IMR-90 (cell line): ENCODE results near the gene TXK. TPM values are rescaled to one million over a fixed set of nuclear protein-coding genes. Genes with fewer than 3 reads are reported as not detected.

ENCODE experiments used
- ATAC-seq: fragments of 200-7000 bp; cut with Tn5 transposase; 2 replicates; pipeline ENCODE4 v1.9.1; 2020; ENCODE audit warnings: low read depth, mild to moderate bottlenecking, moderate library complexity
- BruUV-seq: library from RNA; stranded (reverse); fragments of 400-500 nt; replicated peaks from 2 replicates; lab custom pipeline; 2021; lab: Mats Ljungman, UMichigan
- CTCF ChIA-PET: fragments of 300-600 bp; formaldehyde crosslinking; extraction: SDS; loops from one replicate; lab custom pipeline; 2021; ENCODE audit warnings: antibody characterized with exemption; lab: Yijun Ruan, JAX
- POLR2A ChIA-PET: fragments of 300-600 bp; sonication (Branson Sonifier 250); formaldehyde crosslinking; loops from one replicate; lab custom pipeline; 2022; ENCODE audit warnings: antibody characterized with exemption; ENCODE audit not compliant: unreplicated experiment; lab: Charles Lee
- DNase-seq: peaks from one replicate; pipeline ENCODE4 v3.0.0; 2013
- H2AFZ ChIP-seq: replicated peaks from 2 replicates; pipeline ENCODE3; 2013; ENCODE audit warnings: low read length, mild to moderate bottlenecking; ENCODE audit not compliant: poor library complexity
- H2AK5ac ChIP-seq: 2 replicates; pipeline ENCODE4 v1.6.1; 2013; ENCODE audit warnings: low read depth, low read length, inconsistent platforms
- H2AK9ac ChIP-seq: replicated peaks from 2 replicates; pipeline ENCODE3; 2013; ENCODE audit warnings: mild to moderate bottlenecking, low read depth, low read length, moderate library complexity; ENCODE audit not compliant: poor library complexity
- H2BK120ac ChIP-seq: 2 replicates; pipeline ENCODE4 v1.6.1; 2013; ENCODE audit warnings: low read depth, low read length, inconsistent platforms
- H2BK15ac ChIP-seq: 3 replicates; pipeline ENCODE4 v1.6.1; 2013; ENCODE audit warnings: low read depth, low read length, inconsistent platforms
- H2BK20ac ChIP-seq: 2 replicates; pipeline ENCODE4 v1.6.1; 2013; ENCODE audit warnings: low read depth, mild to moderate bottlenecking, inconsistent platforms, low read length, moderate library complexity
- H2BK5ac ChIP-seq: 2 replicates; pipeline ENCODE4 v1.6.1; 2013; ENCODE audit warnings: mild to moderate bottlenecking, low read depth, low read length, inconsistent platforms; ENCODE audit not compliant: poor library complexity, severe bottlenecking
- H3K14ac ChIP-seq: replicated peaks from 2 replicates; pipeline ENCODE4 v1.6.1; 2013; ENCODE audit warnings: low read depth, low read length, inconsistent platforms
- H3K18ac ChIP-seq: 2 replicates; pipeline ENCODE4 v1.6.1; 2013; ENCODE audit warnings: low read depth, low read length, control low read depth
- H3K23ac ChIP-seq: 2 replicates; pipeline ENCODE4 v1.6.1; 2013; ENCODE audit warnings: low read depth, low read length, inconsistent platforms
- H3K27ac ChIP-seq: 2 replicates; pipeline ENCODE4 v1.5.1; 2013; ENCODE audit warnings: mild to moderate bottlenecking, control low read depth, low read length; ENCODE audit not compliant: insufficient read depth
- H3K27me3 ChIP-seq: 2 replicates; pipeline ENCODE4 v1.6.1; 2013; ENCODE audit warnings: low read length; ENCODE audit not compliant: control insufficient read depth, insufficient read depth
- H3K36me3 ChIP-seq: 2 replicates; pipeline ENCODE4 v1.6.1; 2013; ENCODE audit warnings: low read length, mixed read lengths; ENCODE audit not compliant: control insufficient read depth, insufficient read depth
- H3K4ac ChIP-seq: 2 replicates; pipeline ENCODE4 v1.6.1; 2013; ENCODE audit warnings: low read depth, low read length, inconsistent platforms
- H3K4me1 ChIP-seq: 2 replicates; pipeline ENCODE4 v1.6.1; 2013; ENCODE audit warnings: low read length, mixed read lengths; ENCODE audit not compliant: control insufficient read depth, insufficient read depth
- H3K4me2 ChIP-seq: 2 replicates; pipeline ENCODE4 v1.6.1; 2013; ENCODE audit warnings: low read depth, mild to moderate bottlenecking, control low read depth, low read length, moderate library complexity
- H3K4me3 ChIP-seq: 2 replicates; pipeline ENCODE4 v1.5.1; 2013; ENCODE audit warnings: low read depth, mild to moderate bottlenecking, control low read depth, low read length, moderate library complexity; ENCODE audit not compliant: insufficient read depth
- H3K56ac ChIP-seq: 2 replicates; pipeline ENCODE4 v1.6.1; 2013; ENCODE audit warnings: low read length, inconsistent platforms; ENCODE audit not compliant: insufficient read depth; ENCODE audit errors: extremely low read depth
- H3K79me1 ChIP-seq, 2 experiments: 2 replicates each; pipeline ENCODE4 v1.6.1; 2013; ENCODE audit warnings: low read length in 2 of 2, inconsistent platforms in 1 of 2, low read depth in 1 of 2
- H3K9ac ChIP-seq: 2 replicates; pipeline ENCODE4 v1.6.1; 2013; ENCODE audit warnings: low read depth, low read length, control low read depth
- H3K9me1 ChIP-seq: 2 replicates; pipeline ENCODE4 v1.6.1; 2013; ENCODE audit warnings: low read length, inconsistent platforms; ENCODE audit not compliant: insufficient read depth
- H3K9me3 ChIP-seq: 2 replicates; pipeline ENCODE4 v1.6.1; 2013; ENCODE audit warnings: low read length; ENCODE audit not compliant: control insufficient read depth, insufficient read depth
- H4K20me1 ChIP-seq: 2 replicates; pipeline ENCODE4 v1.6.1; 2013; ENCODE audit warnings: low read length, inconsistent platforms; ENCODE audit not compliant: insufficient read depth
- H4K5ac ChIP-seq: 2 replicates; pipeline ENCODE4 v1.6.1; 2013; ENCODE audit warnings: mild to moderate bottlenecking, low read depth, low read length, control low read depth
- H4K8ac ChIP-seq, 2 experiments: 2 replicates each; pipeline ENCODE4 v1.6.1; 2013; ENCODE audit warnings: low read depth in 2 of 2, low read length in 2 of 2, control low read depth in 1 of 2, inconsistent platforms in 1 of 2
- H4K91ac ChIP-seq: 2 replicates; pipeline ENCODE4 v1.6.1; 2013; ENCODE audit warnings: low read depth, low read length, inconsistent platforms; ENCODE audit not compliant: insufficient read depth
- BHLHE40 ChIP-seq: fragments of 150-350 bp; IDR thresholded peaks from 2 replicates; pipeline ENCODE4 v1.6.1; 2016; ENCODE audit warnings: mild to moderate bottlenecking, low read depth, low read length
- CEBPB ChIP-seq: IDR thresholded peaks from 2 replicates; pipeline ENCODE4 v1.6.1; 2012; ENCODE audit warnings: low read depth, low read length, improper control_type of control experiment
- CHD1 ChIP-seq: IDR thresholded peaks from 2 replicates; pipeline ENCODE4 v1.6.1; 2012; ENCODE audit warnings: low read depth, low read length, improper control_type of control experiment
- CTCF ChIP-seq: conservative IDR thresholded peaks from 2 replicates; pipeline ENCODE4 v1.5.1; 2012; ENCODE audit warnings: mild to moderate bottlenecking, low read depth, low read length, improper control_type of control experiment
- ELK1 ChIP-seq: fragments of 150-350 bp; IDR thresholded peaks from 2 replicates; pipeline ENCODE4 v1.6.1; 2016; ENCODE audit warnings: low read depth, mild to moderate bottlenecking, low read length, moderate library complexity, borderline replicate concordance
- FOS ChIP-seq: fragments of 150-350 bp; IDR thresholded peaks from 2 replicates; pipeline ENCODE4 v1.6.1; 2016; ENCODE audit warnings: low read depth, low read length
- MAFK ChIP-seq: IDR thresholded peaks from 2 replicates; pipeline ENCODE4 v1.6.1; 2012; ENCODE audit warnings: low read depth, low read length, improper control_type of control experiment
- MAZ ChIP-seq: IDR thresholded peaks from 2 replicates; pipeline ENCODE4 v1.6.1; 2012; ENCODE audit warnings: low read depth, mild to moderate bottlenecking, low read length, improper control_type of control experiment, moderate library complexity, borderline replicate concordance
- MXI1 ChIP-seq: IDR thresholded peaks from 2 replicates; pipeline ENCODE4 v1.6.1; 2012; ENCODE audit warnings: low read depth, mild to moderate bottlenecking, low read length, moderate library complexity, borderline replicate concordance
- NFE2L2 ChIP-seq: fragments of 150-350 bp; IDR thresholded peaks from 2 replicates; pipeline ENCODE4 v1.6.1; 2016; ENCODE audit warnings: low read depth, mild to moderate bottlenecking, low read length
- POLR2A ChIP-seq: IDR thresholded peaks from 2 replicates; pipeline ENCODE4 v1.6.1; 2012; ENCODE audit warnings: mild to moderate bottlenecking, low read depth, low read length
- RAD21 ChIP-seq: IDR thresholded peaks from 2 replicates; pipeline ENCODE4 v1.6.1; 2012; ENCODE audit warnings: low read length, improper control_type of control experiment
- RCOR1 ChIP-seq: IDR thresholded peaks from 2 replicates; pipeline ENCODE4 v1.6.1; 2012; ENCODE audit warnings: mild to moderate bottlenecking, low read length, improper control_type of control experiment; ENCODE audit not compliant: insufficient replicate concordance
- RFX5 ChIP-seq: IDR thresholded peaks from 2 replicates; pipeline ENCODE4 v1.8.0; 2012; ENCODE audit warnings: low read depth, mild to moderate bottlenecking, low read length, moderate library complexity
- SMC3 ChIP-seq: fragments of 150-350 bp; IDR thresholded peaks from 2 replicates; pipeline ENCODE4 v1.6.1; 2016; ENCODE audit warnings: low read depth, mild to moderate bottlenecking, antibody characterized with exemption, low read length, moderate library complexity
- USF2 ChIP-seq: fragments of 150-350 bp; IDR thresholded peaks from 2 replicates; pipeline ENCODE4 v1.6.1; 2017; ENCODE audit warnings: mild to moderate bottlenecking, antibody characterized with exemption, low read length, low read depth
- WGBS, 2 experiments: methylation state at CpG; one replicate each; pipeline versions ENCODE4 v1.1.5 to v1.1.7; 2013; ENCODE audit warnings: missing lambda C conversion rate in 2 of 2; ENCODE audit not compliant: insufficient read length in 1 of 2; ENCODE audit errors: extremely low coverage in 2 of 2; 5-methylcytosine and 5-hydroxymethylcytosine counted together
- dilution Hi-C: fragments of 300-500 bp; cut with HindIII; formaldehyde crosslinking; loops from one replicate; pipeline ENCODE4 v1.14.3; 2018; ENCODE audit warnings: low sequenced_read_pairs; ENCODE audit not compliant: unreplicated experiment
- in situ Hi-C: fragments of 300-500 bp; cut with MboI; formaldehyde crosslinking; loops from 3 replicates; pipeline ENCODE4 v1.14.3; 2019; ENCODE audit warnings: low sequenced_read_pairs, inconsistent platforms, mixed read lengths
- intact Hi-C: fragments of 100-400 bp; cut with micrococcal nuclease; formaldehyde crosslinking; loops from 2 replicates; pipeline ENCODE4 v1.10.0; 2022
- polyA plus RNA-seq, 3 experiments: library from polyadenylated mRNA; depleted of rRNA; stranded (reverse); fragments of >200 nt; gene quantifications; 2 replicates each; pipeline ENCODE4 v1.2.3, GENCODE V29; 2012; ENCODE audit warnings: low replicate concordance in 1 of 3
- total RNA-seq: library from RNA; depleted of rRNA; stranded (reverse); fragments of >200 nt; gene quantifications from 2 replicates; pipeline ENCODE4 v1.2.3, GENCODE V29; 2012

Gene TXK
- total and polyA plus RNA-seq, 2 of the 4 experiments (the other 2 are of a cell fraction): not detected

- Histone ChIP-seq H4K20me1 (no peaks in the 10 kb centered on the region), H2BK20ac (no peak overlapping the region), H3K9me3 (no peaks in the 10 kb centered on the region), H3K4me2 (no peak overlapping the region), H4K5ac (no peak overlapping the region), H3K9me1 (no peaks in the 10 kb centered on the region), H3K4ac (no peak overlapping the region), H4K91ac (no peak overlapping the region), H2AFZ (no peak overlapping the region), H3K9ac (no peak overlapping the region), H2BK15ac (no peak overlapping the region), H3K18ac (no peak overlapping the region), H4K8ac (no peak overlapping the region), H3K4me1 (no peaks in the 10 kb centered on the region), H3K36me3 (no peaks in the 10 kb centered on the region), H3K4me3 (no peak overlapping the region), H2AK5ac (no peak overlapping the region), H3K79me1 (no peaks in the 10 kb centered on the region), H2BK120ac (no peak overlapping the region), H3K14ac (no peak overlapping the region), H3K27me3 (peaks cover 6% of the 10 kb centered on the region), H3K23ac (no peak overlapping the region), H2BK5ac (no peak overlapping the region), H3K27ac (no peak overlapping the region), H3K56ac (no peak overlapping the region), H2AK9ac (no peak overlapping the region)
- TF ChIP-seq MXI1 (no peak), BHLHE40 (no peak), POLR2A (no peak), CTCF (no peak), NFE2L2 (no peak), RCOR1 (no peak), MAZ (no peak), SMC3 (no peak), CHD1 (no peak), MAFK (no peak), RAD21 (no peak), RFX5 (no peak), CEBPB (no peak), USF2 (no peak), ELK1 (no peak), FOS (no peak)
- ChIA-PET CTCF (no interaction called here), POLR2A (no interaction called here)
- WGBS, 2 experiments: no CpG with 5 or more reads among the region's 3 CpGs
- ATAC-seq (no peak), DNase-seq (no peak)
- intact Hi-C loops (no loop called here), in situ Hi-C loops (no loop called here), dilution Hi-C loops (no loop called here)
- BruUV-seq: no TSS peak
Measured at GRCh38 chr4:48046059-48046458, 88.0 kb downstream of the TXK start.
